ENCODE results near the gene NFIA. TPM values are rescaled to one million over a fixed set of nuclear protein-coding genes. Genes with fewer than 3 reads are reported as not detected.

Gene NFIA
- total RNA-seq, 1 donor from 2014 or later, result 41.5 TPM

- peak; percentile 68 for DNase-seq
These were observed 255.9 kb downstream of the NFIA start for GRCh38 chr1:61337981-61338848.

GRCh38 chr1:61338899-61339298 lies 256.5 kb downstream of the NFIA start:
- DNase-seq, result no peak

GRCh38 chr1:61341426-61341825 lies 259.1 kb downstream of the NFIA start:
- no peak for DNase-seq

- DNase-seq, result no peak
These were observed 261.5 kb downstream of the NFIA start for GRCh38 chr1:61343734-61344420.

GRCh38 chr1:61344696-61345095 lies 262.3 kb downstream of the NFIA start:
- DNase-seq, result no peak

- DNase-seq, result no peak
These were observed 265.8 kb downstream of the NFIA start for GRCh38 chr1:61348025-61348665.

GRCh38 chr1:61352845-61353435 lies 270.6 kb downstream of the NFIA start:
- no peak for DNase-seq

GRCh38 chr1:61353797-61354406 lies 271.5 kb downstream of the NFIA start:
- DNase-seq, result no peak

GRCh38 chr1:61356016-61356415 lies 273.7 kb downstream of the NFIA start:
- DNase-seq, result no peak

- DNase-seq, result no peak
These were observed 274.6 kb downstream of the NFIA start for GRCh38 chr1:61356995-61357394.

- no peak for DNase-seq
These were observed 275.2 kb downstream of the NFIA start for GRCh38 chr1:61357539-61357938.

- DNase-seq, result no peak
These were observed 276.6 kb downstream of the NFIA start for GRCh38 chr1:61358770-61359455.

GRCh38 chr1:61361931-61362330 lies 279.6 kb downstream of the NFIA start:
- no peak for DNase-seq

- no peak for DNase-seq
These were observed 280.0 kb downstream of the NFIA start for GRCh38 chr1:61362351-61362750.

- no peak for DNase-seq
These were observed 286.0 kb downstream of the NFIA start for GRCh38 chr1:61368366-61368765.

- no peak for DNase-seq
These were observed 286.5 kb downstream of the NFIA start for GRCh38 chr1:61368876-61369275.

- DNase-seq, result no peak
These were observed 288.0 kb downstream of the NFIA start for GRCh38 chr1:61370177-61370912.

- no peak for DNase-seq
These were observed 288.5 kb downstream of the NFIA start for GRCh38 chr1:61370913-61371279.

GRCh38 chr1:61372944-61373343 lies 290.6 kb downstream of the NFIA start:
- DNase-seq, result no peak

- no peak for DNase-seq
These were observed 291.8 kb downstream of the NFIA start for GRCh38 chr1:61374156-61374555.

Data from occipital lobe (tissue), 2 donors.